Measurements from ENCODE around the gene KANSL1. TPM values are rescaled to one million over a fixed set of nuclear protein-coding genes. Genes with fewer than 3 reads are reported as not detected.

The KANSL1 gene
- total and polyA plus RNA-seq, 2 donors from 2014 or later, result 13.7 to 97.3 TPM

DNA sequence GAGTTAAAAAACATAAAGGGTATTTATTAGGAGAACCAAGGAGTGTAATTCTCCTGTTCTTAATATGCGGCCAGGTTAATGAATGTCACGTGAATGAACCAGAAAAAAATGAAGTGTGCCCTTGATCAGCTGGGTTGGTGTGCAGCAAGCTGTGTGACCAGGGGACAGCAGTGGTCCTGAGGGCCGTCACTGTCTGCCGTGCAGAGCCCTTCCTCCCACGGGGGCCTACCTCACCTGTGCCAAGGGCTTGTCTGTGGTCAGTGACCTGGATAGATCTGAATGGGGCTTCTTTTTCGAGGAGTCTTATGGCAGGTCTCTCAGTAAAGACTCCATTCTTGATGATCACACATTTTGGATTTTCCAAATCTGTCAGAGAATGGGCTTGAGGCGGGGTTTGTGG lies 211.9 kb downstream of the KANSL1 start:
- no peak for FAIRE-seq
- intact Hi-C loops (cut with DNase I), result no loop called here
- Histone ChIP-seq H3K36me3 (ENCODE audit: control insufficient read depth in 2 of 3, insufficient read depth in 3 of 3, low read length in 3 of 3) (no peaks in the 10 kb centered on the region), H3K27ac (ENCODE audit: low read depth in 2 of 2, low read length in 2 of 2) (no peak overlapping the region), H3K9ac (ENCODE audit: low read length in 3 of 3) (no peak overlapping the region), H3K4me3 (ENCODE audit: low read length in 3 of 3) (no peak overlapping the region), H3K27me3 (ENCODE audit: control insufficient read depth, insufficient read depth, low read length) (no peaks in the 10 kb centered on the region), H3K4me1 (ENCODE audit: control insufficient read depth in 2 of 3, insufficient read depth in 2 of 3, low read depth in 1 of 3, low read length in 3 of 3) (no peaks in the 10 kb centered on the region), H3K9me3 (ENCODE audit: control insufficient read depth in 2 of 3, insufficient read depth in 1 of 3, low read length in 3 of 3) (no peaks in the 10 kb centered on the region)
- DNase-seq, result peak in 1 of 5 donors; percentile 38
- TF ChIP-seq, protein P1, sequence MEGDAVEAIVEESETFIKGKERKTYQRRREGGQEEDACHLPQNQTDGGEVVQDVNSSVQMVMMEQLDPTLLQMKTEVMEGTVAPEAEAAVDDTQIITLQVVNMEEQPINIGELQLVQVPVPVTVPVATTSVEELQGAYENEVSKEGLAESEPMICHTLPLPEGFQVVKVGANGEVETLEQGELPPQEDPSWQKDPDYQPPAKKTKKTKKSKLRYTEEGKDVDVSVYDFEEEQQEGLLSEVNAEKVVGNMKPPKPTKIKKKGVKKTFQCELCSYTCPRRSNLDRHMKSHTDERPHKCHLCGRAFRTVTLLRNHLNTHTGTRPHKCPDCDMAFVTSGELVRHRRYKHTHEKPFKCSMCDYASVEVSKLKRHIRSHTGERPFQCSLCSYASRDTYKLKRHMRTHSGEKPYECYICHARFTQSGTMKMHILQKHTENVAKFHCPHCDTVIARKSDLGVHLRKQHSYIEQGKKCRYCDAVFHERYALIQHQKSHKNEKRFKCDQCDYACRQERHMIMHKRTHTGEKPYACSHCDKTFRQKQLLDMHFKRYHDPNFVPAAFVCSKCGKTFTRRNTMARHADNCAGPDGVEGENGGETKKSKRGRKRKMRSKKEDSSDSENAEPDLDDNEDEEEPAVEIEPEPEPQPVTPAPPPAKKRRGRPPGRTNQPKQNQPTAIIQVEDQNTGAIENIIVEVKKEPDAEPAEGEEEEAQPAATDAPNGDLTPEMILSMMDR (IDR thresholded peaks at IDR 0.05; ENCODE audit: borderline replicate concordance, extremely low read depth, insufficient read depth), result no peak

DNA sequence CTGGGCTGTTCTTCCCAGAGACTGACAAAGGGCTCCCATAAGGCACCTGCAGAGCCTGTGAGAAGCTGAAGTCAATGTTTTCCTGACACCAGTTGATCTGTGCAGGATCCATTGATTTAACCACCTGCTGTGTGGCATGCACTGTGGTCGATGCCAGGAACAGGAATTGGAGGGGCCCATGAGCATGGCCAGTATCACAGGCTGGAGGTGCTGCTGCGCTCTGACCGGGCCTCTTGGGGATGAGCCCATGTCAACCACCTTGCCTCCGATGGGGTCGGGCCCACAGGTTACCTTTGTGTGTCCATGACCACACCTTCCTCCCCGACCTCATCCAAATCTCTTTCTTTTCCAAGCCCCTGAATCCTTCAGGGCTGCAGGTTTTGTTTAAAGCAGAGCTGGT lies 212.4 kb downstream of the KANSL1 start:
- Histone ChIP-seq H3K27me3 (ENCODE audit: control insufficient read depth, insufficient read depth, low read length) (no peaks in the 10 kb centered on the region), H3K9me3 (ENCODE audit: control insufficient read depth in 2 of 3, insufficient read depth in 1 of 3, low read length in 3 of 3) (no peaks in the 10 kb centered on the region), H3K9ac (ENCODE audit: low read length in 3 of 3) (no peak overlapping the region), H3K4me1 (ENCODE audit: control insufficient read depth in 2 of 3, insufficient read depth in 2 of 3, low read depth in 1 of 3, low read length in 3 of 3) (no peaks in the 10 kb centered on the region), H3K36me3 (ENCODE audit: control insufficient read depth in 2 of 3, insufficient read depth in 3 of 3, low read length in 3 of 3) (no peaks in the 10 kb centered on the region), H3K4me3 (ENCODE audit: low read length in 3 of 3) (no peak overlapping the region), H3K27ac (ENCODE audit: low read depth in 2 of 2, low read length in 2 of 2) (no peak overlapping the region)
- FAIRE-seq (no peak), DNase-seq (peak in 1 of 5 donors; percentile 59)
- TF ChIP-seq, protein P1 (IDR thresholded peaks at IDR 0.05; ENCODE audit: borderline replicate concordance, extremely low read depth, insufficient read depth), result no peak
- intact Hi-C loops (cut with DNase I), result no loop called here

Other genes starting within 250 kb of the KANSL1 start
- gene STH, start 194.2 kb downstream of the KANSL1 start, total RNA-seq, result not detected
- not detected for gene STH, start 194.2 kb downstream of the KANSL1 start, polyA plus RNA-seq (ENCODE audit: insufficient read depth, low read depth, low replicate concordance)
- 3.1 TPM for gene LRRC37A, start 101.7 kb upstream of the KANSL1 start, total RNA-seq
- gene LRRC37A, start 101.7 kb upstream of the KANSL1 start, polyA plus RNA-seq (ENCODE audit: insufficient read depth, low read depth, low replicate concordance), result 0.52 TPM
- gene ARL17B, start 168.3 kb upstream of the KANSL1 start, total RNA-seq, result 22.0 TPM
- gene ARL17B, start 168.3 kb upstream of the KANSL1 start, polyA plus RNA-seq (ENCODE audit: insufficient read depth, low read depth, low replicate concordance), result 10.1 TPM

Measured in kidney (tissue), 14 donors.